ENCODE data around the gene DUSP22. TPM values are rescaled to one million over a fixed set of nuclear protein-coding genes. Genes with fewer than 3 reads are reported as not detected.

The DUSP22 gene
- polyA plus RNA-seq, 10 donors, result 23.0 to 30.0 (median 26.7) TPM

DNA sequence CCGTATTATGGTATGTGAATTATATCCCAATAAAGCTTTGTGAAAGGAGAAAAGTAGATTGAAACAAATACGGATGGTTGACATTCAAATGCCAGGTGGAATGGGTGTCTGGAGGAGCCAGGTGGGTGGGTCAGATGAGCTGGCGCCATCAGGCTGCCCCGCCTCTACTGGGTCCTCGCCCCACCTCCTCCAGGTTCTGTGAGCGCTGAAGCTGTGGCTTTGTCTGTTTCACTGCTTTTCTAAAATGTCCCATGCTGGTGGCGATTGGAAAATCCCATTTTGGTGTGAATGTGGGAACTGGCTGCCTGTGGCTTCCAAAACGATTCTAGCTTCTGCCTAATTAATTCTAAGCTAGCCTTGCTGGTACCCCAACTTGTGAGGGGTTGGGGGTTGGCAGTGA is 16.5 kb downstream of the DUSP22 start:
- DNase-seq, result no peak

DNA sequence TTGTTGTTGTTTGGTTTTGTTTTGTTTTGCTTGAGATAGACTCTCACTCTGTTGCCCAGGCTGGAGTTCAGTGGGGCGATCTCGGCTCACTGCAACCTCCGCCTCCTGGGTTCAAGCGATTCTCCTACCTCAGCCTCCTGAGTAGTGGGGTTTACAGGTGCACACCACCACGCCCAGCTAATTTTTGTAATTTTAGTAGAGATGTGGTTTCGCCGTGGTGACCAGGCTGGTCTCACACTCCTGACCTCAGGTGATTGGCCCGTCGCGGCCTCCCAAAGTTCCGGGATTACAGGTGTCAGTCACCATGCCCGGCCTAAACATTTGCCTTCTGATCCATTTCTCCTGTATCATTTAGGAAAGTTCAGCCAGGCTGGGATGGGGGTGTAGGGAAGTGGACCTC is 17.7 kb downstream of the DUSP22 start:
- DNase-seq, result no peak

DNA sequence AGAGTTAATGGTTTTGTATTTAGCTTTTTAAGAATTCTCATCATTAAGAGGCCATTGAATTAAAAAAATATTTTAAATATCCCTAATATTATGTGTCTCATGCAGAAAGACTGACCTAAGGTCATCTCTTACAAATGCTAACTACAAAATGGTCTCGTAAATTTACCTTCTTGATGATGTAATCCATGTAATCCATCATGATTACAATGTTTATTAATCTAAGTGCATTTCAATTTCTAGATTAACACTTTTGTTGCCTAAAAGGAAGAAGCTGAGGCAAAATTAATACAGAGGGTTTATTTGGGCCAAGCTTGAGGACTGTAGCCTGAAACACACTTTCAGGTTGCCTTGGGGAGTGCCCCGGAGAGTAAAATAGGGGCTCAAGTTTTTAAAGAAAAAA is 18.4 kb downstream of the DUSP22 start:
- DNase-seq, result no peak

DNA sequence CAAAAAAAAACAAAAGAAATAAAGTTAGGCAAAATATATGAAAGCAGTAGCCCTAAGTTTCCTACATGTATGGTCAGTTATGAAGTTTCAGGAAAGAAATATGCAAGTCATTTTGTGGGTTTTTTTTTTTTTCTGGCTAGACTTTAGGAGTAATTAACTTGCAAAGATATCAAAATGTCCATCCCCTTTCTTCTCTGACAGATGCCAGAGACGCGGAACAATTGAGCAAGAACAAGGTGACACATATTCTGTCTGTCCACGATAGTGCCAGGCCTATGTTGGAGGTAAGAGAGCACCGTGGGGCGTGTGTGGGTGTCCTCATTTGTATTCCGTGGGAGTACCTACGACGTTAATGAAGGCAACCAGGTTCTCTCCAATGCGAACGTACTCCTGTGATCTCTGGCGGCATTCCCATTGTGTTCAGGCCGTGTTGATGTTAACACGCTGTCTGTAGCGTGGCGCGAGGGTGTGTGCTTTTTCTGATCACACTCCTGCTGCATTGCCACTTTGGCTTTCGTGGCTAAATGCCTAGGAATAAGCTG is 19.5 kb downstream of the DUSP22 start:
- no peak for DNase-seq

DNA sequence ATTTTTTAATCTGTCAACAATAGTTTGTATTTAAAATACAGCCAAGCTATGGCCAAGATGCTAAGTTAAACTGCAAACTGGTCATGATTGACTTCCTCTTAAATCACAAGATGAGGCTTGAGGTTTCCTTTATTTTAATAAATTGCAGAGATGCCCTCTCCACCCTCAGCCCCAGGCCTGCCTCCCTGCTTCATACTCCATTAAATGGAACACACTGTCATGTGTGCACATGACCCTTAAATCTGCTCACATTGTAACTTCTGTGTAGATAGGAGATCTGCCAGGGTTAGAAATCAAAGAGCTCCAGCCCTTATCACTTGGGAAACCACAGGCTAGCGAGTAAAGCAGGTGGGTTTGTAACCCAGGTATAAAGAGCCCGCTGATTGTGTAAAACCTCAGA is 20.8 kb downstream of the DUSP22 start:
- no peak for DNase-seq

DNA sequence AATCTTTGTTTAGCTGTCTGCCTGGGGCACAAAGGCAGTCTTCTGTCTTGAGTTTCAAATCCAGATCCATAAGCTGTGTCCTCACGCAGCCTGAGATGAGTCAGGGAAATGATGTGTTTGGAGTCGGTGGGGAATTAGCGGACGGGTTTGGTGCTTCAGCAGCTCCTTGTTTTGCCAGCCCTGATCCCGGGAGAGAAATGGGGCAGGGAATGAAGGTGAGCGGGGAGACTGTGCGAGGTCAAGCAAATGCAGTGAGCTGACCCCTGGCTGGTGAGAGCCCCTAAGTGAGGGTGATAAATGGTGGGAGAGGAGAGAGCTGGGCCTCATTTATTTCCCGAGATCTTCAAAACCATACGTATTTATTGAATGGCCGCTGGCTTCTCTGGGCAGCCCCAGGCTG is 21.6 kb downstream of the DUSP22 start:
- DNase-seq, result no peak

DNA sequence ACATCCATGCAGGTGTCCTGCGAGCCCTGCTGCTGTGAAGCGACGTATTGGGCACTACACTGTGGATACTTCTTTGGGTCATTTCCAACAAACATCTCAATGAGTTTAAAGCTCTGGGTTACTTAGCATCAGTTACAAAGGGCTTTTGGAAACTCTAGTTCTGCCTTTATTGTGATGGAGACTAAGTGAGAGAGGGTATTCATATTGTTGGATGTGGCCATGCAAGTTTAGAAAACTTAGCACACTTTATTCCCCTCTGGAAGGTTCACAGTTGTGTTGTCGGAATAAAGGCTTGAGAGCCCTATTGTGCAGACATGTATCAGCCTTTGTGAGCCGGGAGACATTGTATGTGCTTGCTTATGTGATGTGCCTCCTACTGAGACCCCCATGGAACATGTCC is 22.1 kb downstream of the DUSP22 start:
- no peak for DNase-seq

DNA sequence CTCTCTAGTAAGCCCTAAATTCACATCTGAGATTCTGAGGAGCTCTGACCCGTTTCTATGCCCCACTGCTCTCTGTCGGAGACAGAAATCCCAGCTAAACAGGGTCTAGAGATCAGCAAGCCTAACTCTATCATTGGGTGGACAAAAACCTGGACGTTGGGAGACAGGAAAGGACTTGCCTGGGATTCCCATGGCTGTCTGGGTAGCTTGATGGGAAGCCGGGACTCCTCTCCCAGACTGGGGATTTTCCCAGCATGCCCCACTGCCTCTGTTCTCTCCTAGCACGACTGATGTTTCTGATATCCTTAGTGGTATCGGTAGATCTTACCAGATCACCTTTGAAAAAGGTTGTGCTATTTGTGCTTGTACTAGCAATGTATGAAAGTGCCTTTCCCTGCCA is 22.9 kb downstream of the DUSP22 start:
- DNase-seq, result no peak

DNA sequence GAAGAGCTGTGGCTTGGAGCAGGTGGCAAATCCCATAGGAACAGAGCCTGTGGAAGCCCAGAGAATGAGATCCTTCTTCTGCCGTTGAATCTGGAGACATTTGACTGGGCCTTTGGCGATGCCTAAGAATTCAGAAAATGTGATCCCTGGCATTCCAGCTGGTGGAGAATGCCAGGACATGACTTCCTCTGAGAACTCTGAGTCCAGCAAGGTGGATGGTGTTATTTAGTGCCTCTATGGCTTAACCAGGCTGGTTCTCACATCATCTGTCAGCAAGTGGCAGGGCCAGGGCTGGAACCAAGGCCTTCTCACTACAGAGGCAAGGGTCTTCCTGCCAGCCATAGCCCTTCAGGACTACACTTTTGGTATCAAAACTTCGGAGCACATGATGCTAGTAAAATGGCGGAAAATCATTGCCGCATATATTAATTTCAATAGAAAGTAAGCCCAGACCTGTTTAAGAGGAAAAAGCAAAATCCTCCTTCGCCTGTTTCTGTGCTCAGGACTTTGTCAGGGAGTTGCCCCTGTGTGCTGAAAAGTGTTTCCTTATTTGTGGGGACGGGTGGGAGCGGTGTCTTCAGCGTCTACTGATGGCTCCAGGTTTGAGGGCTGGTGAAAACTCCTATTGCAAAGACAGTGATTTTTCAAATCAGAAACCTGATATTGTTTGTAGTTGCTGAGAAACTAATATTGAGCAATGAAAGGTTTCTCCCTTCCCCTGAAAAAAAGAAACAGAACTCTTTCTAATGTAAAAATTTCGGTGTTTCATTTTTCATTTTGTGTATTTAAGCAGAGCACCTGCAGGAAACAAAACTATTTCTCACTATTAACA is 23.9 kb downstream of the DUSP22 start:
- DNase-seq, result no peak

DNA sequence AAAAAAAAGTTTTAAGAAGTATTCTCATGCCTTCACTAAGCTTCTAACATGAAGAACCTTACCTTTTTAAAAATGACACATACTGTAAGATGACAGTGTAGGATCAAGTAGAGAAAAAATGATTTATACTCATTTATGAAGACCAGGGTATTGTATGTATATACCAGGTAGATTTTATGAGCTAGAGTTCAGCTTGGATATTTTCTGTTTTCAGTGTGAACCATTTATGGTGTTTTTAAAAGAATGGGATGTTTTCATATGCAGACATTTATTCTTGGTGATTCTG is 24.4 kb downstream of the DUSP22 start:
- no peak for DNase-seq

DNA sequence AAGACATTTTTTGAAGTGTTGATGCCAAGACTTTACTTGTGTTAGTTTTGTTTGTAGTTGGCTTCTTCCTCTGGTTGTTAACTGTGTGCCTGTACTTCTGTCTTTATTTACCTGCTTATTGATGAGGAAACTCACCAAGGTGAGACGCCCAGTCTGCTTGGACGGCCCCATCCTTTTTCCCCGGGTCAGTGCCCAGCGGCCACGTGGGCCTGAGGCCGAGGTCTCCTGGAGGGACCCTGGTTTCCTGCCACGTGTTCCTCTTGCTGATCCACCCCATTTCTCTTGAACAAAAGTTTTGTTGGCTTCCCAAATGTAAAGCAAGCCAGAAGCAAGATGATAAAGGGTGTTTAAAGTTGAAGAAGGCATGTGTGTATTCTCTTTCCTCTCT is 24.8 kb downstream of the DUSP22 start:
- DNase-seq, result no peak

DNA sequence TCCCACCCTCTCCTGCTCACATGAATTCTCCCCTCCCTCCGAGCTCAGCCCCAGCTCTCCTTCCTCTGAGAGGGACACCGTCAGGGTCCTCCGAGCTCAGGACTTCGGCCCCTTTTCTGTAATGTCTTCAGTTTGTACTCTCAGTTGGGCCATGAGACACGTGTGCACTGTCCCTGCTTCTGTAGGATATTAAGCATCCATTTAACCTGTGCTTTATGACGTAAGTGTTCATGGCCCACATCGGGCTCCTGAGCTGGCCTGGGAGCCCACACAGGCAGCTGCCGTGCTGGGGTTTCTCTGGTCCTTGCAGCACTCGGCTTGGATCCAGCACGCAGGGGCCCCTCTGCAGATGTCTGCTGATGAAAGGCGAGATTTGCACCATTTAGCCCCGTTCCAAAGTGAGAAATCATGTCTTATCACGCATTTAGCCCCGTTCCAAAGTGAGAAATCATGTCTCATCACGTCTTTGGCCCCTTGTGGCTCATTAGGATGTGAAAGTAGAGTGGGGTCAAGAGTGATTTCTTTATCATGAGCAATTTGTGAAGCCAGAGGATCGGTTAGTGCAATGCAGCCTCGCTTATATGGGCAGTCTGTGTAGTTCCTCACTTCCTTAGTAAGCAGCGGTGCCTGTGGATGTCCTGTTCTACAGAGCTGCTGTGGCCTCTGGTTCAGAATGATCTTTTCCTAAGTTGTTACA is 25.3 kb downstream of the DUSP22 start:
- peak in 1 of 3 donors; percentile 24 for DNase-seq

DNA sequence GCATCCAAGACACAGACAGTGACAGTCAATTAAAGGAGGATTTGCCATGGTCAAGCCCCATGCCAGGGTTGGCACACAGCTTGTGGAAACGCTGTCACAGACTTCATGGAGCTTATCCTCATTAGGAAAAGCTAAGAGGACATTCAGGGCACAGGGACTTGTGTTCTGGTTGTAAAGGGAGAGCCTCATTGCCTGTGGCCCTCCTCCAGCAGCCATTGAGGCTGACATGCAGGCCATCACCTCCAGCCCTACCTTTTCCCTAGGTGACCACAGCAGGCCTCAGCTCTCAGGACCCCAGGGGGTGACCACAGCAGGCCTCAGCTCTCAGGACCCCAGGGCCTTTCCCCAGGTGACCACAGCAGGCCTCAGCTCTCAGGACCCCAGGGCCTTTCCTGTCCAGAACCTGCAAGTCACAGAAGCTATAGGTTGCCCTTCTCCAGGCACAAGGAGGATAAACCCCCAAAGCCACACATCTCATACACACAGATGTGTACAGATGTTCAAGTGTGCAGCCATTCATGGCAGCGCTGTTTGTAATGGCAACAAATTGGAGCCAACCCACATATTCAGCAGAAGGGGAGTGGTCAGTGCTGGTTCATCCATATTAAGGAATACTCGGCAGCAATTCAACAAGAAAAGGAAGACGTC is 26.1 kb downstream of the DUSP22 start:
- DNase-seq, result no peak

DNA sequence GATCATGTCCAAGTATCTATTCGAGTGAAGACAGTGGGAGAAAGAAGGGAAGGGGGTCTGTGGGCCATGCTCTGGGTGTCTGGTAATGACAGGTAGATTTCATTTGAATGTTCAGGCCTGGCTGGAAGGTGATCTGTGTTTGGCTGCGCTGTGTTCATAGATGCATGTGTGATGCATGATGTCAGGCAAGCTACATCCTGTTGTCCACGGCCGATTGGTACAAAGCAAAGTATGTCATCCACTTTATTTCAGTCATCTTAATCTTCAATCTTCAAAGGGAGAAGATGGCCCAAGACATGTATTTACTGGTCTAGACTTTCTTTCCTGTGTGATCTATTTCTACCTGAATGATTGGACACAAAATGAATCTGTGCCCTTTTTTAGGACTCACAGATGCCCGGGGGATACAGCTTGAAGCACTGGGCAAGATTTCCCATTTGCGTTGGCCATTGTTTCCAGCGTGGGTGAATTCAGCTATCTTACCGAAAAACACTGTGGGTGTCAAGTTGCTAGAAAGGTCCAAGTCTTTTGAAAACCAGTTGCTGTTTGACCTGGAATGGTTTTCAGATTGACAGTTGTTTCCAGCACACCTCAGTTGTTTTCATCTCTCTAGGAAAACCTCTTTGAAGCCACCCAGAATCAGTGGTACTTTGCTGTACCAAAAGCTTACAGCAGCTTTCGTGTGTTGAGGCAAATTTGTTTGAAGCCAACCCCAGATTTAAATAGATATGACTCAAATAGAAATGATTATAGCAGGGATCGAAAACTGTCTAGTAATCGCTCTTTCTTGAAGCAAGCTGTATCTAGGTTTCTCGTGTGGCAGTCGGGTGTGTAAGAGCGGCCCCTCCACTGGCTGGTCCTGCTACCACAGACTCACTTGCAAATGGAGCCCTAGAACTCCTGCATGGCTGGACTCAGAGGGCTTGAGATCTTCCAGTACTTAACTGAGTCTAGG is 27.2 kb downstream of the DUSP22 start:
- DNase-seq, result no peak

DNA sequence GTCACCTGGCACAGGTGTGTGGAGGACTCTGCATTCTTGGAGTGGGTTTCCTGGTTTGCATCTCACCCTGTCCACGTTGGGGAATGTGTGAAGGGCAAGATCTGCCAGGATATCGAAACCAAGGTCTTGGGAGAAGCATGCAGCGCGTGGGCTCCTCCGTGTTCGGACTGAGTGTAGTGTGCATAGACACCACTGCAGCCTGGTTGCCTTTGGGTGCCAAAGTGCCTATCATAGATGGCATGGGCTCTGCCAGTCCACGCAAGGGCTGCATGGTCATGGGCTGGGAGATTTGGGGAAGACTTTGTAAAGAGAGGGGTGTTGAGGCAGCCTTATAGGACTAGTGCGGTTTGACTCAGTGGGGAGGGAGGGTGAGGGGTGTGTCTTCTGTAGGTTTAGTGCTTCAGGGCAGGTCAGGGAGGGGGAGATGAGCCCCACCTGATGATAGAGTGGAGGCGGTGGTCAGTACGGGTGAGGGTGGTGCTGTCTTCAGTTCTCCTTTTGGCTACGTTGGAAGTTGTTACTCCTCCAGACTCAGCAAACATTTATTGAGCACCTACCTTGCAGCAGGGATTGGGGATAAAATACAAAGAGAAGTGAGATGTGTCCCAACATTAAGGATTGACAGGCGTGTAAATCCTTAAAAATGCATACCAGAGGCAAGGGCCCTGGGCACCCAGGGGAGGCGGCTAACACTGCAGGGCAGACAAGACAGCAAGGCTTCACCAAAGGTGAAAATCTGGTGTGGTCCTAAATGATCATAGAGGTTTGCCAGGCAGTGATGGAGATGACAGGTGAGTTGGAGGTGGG is 28.3 kb downstream of the DUSP22 start:
- DNase-seq, result no peak

DNA sequence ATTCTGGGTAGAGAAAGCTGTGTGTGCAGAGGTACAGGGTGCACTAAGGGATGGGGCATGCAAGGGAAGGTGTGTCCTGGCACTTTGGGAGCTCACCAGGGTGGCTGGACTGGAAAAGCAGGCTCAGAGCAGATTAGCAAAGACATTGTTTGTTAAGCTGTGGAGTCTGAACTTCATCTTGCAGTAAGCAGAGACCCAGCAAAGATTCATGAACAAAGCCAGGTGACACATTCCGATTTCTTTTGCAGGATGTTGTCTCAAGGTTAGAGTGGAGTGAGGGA is 28.8 kb downstream of the DUSP22 start:
- no peak for DNase-seq

DNA sequence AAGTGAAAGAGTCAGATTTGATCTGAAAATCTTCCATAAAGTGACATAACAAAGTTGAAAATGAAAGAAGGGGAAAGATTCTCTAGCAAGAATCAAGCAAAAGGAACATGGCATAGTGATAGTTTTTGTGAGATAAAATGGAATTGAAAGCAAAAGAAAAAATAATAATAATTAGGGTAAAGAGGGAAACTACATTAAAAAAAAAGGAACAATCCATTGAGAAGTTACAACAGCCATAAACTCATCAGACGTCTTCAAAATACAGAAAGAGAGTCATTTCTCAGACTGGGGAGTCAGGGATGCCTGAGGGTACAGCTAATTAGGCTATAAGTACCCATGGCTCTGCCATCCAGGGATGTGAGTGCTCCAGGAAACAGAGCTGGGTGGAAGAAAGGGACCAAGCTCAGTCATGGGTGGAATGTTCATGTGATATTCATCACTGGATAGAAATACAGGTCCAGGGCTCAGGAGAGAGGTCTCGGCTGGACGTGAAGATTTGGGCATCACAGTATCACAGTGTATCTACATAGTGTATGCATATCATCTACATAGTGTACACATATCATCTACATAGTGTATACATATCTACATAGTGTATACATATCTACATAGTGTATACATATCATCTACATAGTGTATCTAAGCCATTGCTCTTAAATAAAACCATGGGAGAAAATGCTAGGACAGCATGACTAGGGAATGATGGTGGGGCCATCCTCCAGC is 29.4 kb downstream of the DUSP22 start:
- no peak for DNase-seq

DNA sequence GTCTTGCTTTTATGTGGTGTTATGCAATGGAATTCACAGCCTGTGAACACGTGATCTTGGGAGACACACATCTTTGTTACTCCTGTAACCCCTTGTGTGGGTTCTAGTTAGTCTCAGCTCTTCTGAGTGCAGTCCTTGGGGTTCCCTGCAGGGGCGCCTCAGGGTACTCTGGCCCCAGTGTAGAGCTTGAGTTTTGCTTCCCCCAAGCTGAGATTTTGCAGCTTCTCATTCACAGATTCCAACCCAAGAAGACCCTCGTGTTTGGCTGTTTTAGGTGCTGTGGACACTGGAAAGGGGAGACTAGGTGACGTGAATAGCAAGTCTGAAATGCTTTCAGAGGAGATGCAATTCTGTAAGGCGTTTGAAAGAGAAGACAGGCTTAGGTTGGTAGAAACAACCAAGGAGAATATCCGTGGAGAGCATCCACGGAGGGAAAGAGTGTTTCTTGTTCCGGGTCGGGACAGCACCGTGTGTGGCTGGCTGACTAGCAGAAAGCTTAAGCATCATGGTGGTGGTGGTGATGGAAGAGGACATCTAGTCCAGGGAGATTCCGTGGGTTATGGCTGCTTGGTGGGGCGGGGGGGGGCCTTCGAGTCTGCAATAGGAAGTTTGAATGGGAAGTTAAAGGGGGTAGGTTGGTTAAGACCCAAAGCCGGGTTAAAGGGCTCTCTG is 30.1 kb downstream of the DUSP22 start:
- DNase-seq, result no peak

DNA sequence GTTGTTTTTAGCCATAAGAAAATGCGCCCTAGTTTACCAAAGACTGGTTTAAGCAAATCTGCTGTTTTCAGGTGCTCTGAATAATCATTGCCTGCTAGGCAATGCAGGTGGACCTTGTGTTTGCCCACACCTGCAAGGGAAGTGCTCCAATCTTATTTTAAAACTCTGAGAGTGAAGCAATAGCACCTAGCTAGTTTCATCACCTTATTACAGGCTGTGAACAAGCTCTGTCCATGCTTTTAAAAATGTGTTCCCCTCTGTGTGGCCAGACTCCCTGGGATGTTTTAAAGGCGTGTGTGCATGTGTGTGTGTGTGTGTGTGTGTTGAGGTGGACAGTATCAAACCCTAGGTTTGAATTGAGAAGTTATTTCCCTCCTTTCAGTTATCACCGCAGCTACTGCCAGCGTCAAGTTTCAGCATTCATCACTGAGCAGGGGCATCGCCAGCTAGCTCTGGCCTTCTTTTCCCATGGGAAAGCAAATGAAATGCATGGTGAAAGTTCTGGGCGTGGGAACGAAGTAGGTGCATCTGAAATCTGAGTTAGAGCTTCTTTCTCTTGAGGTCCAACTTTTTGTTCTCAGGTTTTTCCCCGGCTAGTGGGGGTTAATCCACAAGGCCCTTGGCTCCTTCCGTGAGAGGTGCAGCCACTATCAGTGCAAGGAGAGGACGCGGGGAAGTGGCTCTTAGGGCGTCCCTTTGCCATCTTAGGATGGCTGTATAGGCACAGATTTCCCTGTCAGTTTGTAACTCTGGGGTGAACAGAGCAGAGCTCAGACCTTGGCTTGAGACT is 30.8 kb downstream of the DUSP22 start:
- no peak for DNase-seq

All from muscle of back (tissue), 11 donors.